Adrenal gland (tissue), 12 donors: ENCODE measurements around the gene BMP6. TPM values are rescaled to one million over a fixed set of nuclear protein-coding genes. Genes with fewer than 3 reads are reported as not detected.
A peak's percentile ranks its signal among the peaks of the same experiment; 100 is the strongest.

ENCODE experiments used
- DNase-seq, 7 donors: peaks; one replicate each; pipeline ENCODE4 v3.0.0-alpha.2; 2019 to 2020
- H3K27ac ChIP-seq, 5 donors: fragments of 200-600 bp; sonication (generic) in 4 of 5; 1 replicate in 3 of 5; 2 replicates in 2 of 5; pipeline versions ENCODE4 v1.5.1 to v1.8.0; 2016 to 2020; ENCODE audit warnings: mild to moderate bottlenecking in 1 of 5
- H3K27me3 ChIP-seq: fragments of 200-600 bp; 2 replicates; pipeline ENCODE4 v1.8.0; 2021
- H3K36me3 ChIP-seq, 2 donors: fragments of 200-600 bp; replicated peaks in 1 of 2; 1 replicate in 1 of 2; 2 replicates in 1 of 2; pipeline versions ENCODE4 v1.5.1 to v1.8.0; 2018 to 2022
- H3K4me1 ChIP-seq, 2 donors: fragments of 200-600 bp; replicated peaks in 1 of 2; 1 replicate in 1 of 2; 2 replicates in 1 of 2; pipeline versions ENCODE4 v1.5.1 to v1.8.0; 2018 to 2021
- H3K4me3 ChIP-seq, 4 donors: fragments of 200-600 bp; sonication (generic) in 3 of 4; one replicate each; pipeline ENCODE4 v1.5.1; 2016 to 2018
- H3K9me3 ChIP-seq, 3 donors: fragments of 200-600 bp; sonication (generic) in 1 of 3; replicated peaks in 1 of 3; 1 replicate in 2 of 3; 2 replicates in 1 of 3; pipeline versions ENCODE4 v1.5.1 to v1.8.0; 2016 to 2021
- POLR2A ChIP-seq, 2 donors: fragments of 450-650 bp; IDR thresholded peaks; one replicate each; pipeline ENCODE4 v1.6.1; 2017; ENCODE audit warnings: antibody characterized with exemption in 2 of 2, mild to moderate bottlenecking in 2 of 2, moderate library complexity in 1 of 2
- WGBS, 4 donors: extraction: QIAGEN DNeasy Blood & Tissue Kit in 2 of 4; methylation state at CpG; one replicate each; pipeline versions ENCODE4 v1.1.5 to v1.1.7; 2013 to 2017; 5-methylcytosine and 5-hydroxymethylcytosine counted together
- intact Hi-C, 2 donors: fragments of 100-400 bp; cut with DNase I; formaldehyde crosslinking; loops; one replicate each; pipeline versions ENCODE4 v1.14.1 to v1.15.0; 2022 to 2023
- polyA plus RNA-seq, 3 donors: library from polyadenylated mRNA; stranded (reverse); fragments of 200-250 nt in 2 of 3; fragments of 350-450 nt in 1 of 3; fragmentation: Illumina TruSeq in 1 of 3; extraction: RNeasy Lipid Tissue Mini Kit (QIAGEN cat#74804) in 1 of 3; gene quantifications; one replicate each; pipeline ENCODE4 v1.2.3, GENCODE V29; 2013 to 2014
- total RNA-seq, 9 donors: library from RNA; depleted of rRNA in 4 of 9; stranded (reverse); fragments of >200 nt in 4 of 9; fragments of 120-200 nt in 1 of 9; fragmentation: NEBNext Ultra II Directional in 1 of 9; extraction: Animal tissue kit (Norgen Biotek cat#: 25700) in 1 of 9; gene quantifications; one replicate each; pipeline versions ENCODE4 v1.1.0 to v1.2.4, GENCODE V29; 2013 to 2023
- TF ChIP-seq, protein P1 (sequence below), 6 experiments: fragments of 450-650 bp in 4 of 6; fragments of 200-600 bp in 2 of 6; sonication (generic) in 1 of 6; IDR thresholded peaks; 1 replicate in 5 of 6; 2 replicates in 1 of 6; pipeline versions ENCODE4 v1.5.1 to v1.8.0; 2016 to 2021; ENCODE audit warnings: antibody characterized with exemption in 6 of 6, mild to moderate bottlenecking in 2 of 6, moderate library complexity in 1 of 6
- donor health status: healthy with polysubstance abuse.
- donor health status: Bipolar disorder and iron deficiency.
- donor health status: DM: yes; HTN: yes; CAD: no.
- donor health status: DM: no; HTN: no; CAD: no.
- donor health status: DM: no; HTN: no; CAD: no.
- donor health status: DM: yes; HTN: yes; CAD: no.

BMP6 gene
- total and polyA plus RNA-seq, 12 donors, result 1.4 to 17.0 (median 4.2) TPM

DNA sequence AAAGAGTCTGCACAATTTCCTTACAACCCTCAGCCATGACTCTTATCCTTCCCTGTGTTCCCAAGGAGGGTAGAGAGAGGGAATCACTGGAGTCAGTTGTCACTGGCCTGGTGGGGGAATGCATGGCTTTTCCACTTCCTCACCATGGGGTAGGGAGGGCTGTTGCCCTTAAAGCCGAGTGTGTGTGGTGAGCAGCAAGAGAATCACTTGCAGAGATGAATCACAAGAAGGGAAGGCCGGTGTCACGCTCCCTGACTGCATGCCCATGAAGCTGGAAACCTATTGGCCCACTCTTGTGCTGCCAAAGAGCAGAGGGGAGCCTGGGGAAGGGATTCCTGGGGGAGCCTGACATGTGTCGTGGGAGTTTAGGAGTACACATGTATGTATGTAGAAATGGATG is 18.1 kb upstream of the BMP6 start:
- no peak overlapping the region for H3K4me3 ChIP-seq
- TF ChIP-seq POLR2A (IDR thresholded peaks at IDR 0.05), result no peak
- TF ChIP-seq, protein P1, sequence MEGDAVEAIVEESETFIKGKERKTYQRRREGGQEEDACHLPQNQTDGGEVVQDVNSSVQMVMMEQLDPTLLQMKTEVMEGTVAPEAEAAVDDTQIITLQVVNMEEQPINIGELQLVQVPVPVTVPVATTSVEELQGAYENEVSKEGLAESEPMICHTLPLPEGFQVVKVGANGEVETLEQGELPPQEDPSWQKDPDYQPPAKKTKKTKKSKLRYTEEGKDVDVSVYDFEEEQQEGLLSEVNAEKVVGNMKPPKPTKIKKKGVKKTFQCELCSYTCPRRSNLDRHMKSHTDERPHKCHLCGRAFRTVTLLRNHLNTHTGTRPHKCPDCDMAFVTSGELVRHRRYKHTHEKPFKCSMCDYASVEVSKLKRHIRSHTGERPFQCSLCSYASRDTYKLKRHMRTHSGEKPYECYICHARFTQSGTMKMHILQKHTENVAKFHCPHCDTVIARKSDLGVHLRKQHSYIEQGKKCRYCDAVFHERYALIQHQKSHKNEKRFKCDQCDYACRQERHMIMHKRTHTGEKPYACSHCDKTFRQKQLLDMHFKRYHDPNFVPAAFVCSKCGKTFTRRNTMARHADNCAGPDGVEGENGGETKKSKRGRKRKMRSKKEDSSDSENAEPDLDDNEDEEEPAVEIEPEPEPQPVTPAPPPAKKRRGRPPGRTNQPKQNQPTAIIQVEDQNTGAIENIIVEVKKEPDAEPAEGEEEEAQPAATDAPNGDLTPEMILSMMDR (IDR thresholded peaks at IDR 0.05), result no peak
- intact Hi-C loops, result no loop called here
- no peak for DNase-seq
- 82 to 91% (median 89%) methylated on average over 4 of the region's 4 CpGs for WGBS, 4 donors
- no peaks in the 10 kb centered on the region for H3K4me1 ChIP-seq
- H3K27ac ChIP-seq, result no peak overlapping the region
- H3K36me3 ChIP-seq, result no peaks in the 10 kb centered on the region
- no peaks in the 10 kb centered on the region for H3K27me3 ChIP-seq
- H3K9me3 ChIP-seq, result no peaks in the 10 kb centered on the region

DNA sequence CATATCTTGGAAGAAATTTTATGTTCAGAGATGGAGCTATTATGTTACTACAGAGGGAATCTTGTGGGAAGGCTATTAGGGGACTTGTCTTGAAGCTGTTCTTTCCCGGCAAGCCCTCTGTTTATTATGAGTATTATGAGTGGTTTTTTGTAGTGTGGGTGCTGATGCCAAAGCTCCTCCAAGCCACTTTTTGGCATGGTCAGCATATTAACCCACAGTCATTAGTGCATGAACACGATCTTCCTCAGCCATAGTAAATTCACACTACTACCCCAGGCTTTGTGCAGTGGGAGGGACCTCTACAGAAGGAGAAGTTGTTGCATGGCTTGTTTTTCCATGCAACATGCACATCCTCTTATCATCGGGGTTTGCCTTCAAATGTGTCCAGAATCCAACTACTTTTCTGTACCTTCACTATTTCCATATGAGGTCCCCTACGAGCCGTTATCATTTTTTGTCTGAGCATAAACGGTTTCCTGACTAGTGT is 6.5 kb upstream of the BMP6 start:
- H3K27me3 ChIP-seq, result peaks cover 6% of the 10 kb centered on the region
- H3K36me3 ChIP-seq, result no peaks in the 10 kb centered on the region
- intact Hi-C loops, result no loop called here
- no peak for DNase-seq
- H3K4me3 ChIP-seq, result no peak overlapping the region
- no peak for TF ChIP-seq POLR2A (IDR thresholded peaks at IDR 0.05)
- TF ChIP-seq, protein P1 (IDR thresholded peaks at IDR 0.05), result no peak
- WGBS, 4 donors, result 66 to 74% (median 72%) methylated on average over 6 of the region's 6 CpGs
- no peak overlapping the region for H3K27ac ChIP-seq
- no peaks in the 10 kb centered on the region for H3K9me3 ChIP-seq
- no peaks in the 10 kb centered on the region for H3K4me1 ChIP-seq

- no peak overlapping the region for H3K27ac ChIP-seq
- no peak for DNase-seq
- 92 to 96% (median 95%) methylated on average over 2 of the region's 2 CpGs for WGBS, 4 donors
- peaks cover 0 to under 1% of the 10 kb centered on the region in 2 donors for H3K4me1 ChIP-seq
- intact Hi-C loops, result loop anchor here (5.0 to 10.0 kb wide), 4 partner anchors 134 to 337 kb away; no protein-coding TSS in a partner anchor
- no peak for TF ChIP-seq POLR2A (IDR thresholded peaks at IDR 0.05)
- TF ChIP-seq, protein P1 (IDR thresholded peaks at IDR 0.05), result no peak
- H3K9me3 ChIP-seq, result no peaks in the 10 kb centered on the region
- peaks cover 6% of the 10 kb centered on the region for H3K27me3 ChIP-seq
- H3K36me3 ChIP-seq, result no peaks in the 10 kb centered on the region
- no peak overlapping the region for H3K4me3 ChIP-seq
These were observed 5.6 kb upstream of the BMP6 start for GRCh38 chr6:7720346-7720745.

- peaks cover 5 to 12% of the 10 kb centered on the region in 2 donors for H3K4me1 ChIP-seq
- H3K4me3 ChIP-seq, result no peak overlapping the region
- intact Hi-C loops, result loop anchor here (5.0 to 10.0 kb wide), 4 partner anchors 133 to 336 kb away; no protein-coding TSS in a partner anchor
- H3K9me3 ChIP-seq, result no peaks in the 10 kb centered on the region
- no peaks in the 10 kb centered on the region for H3K36me3 ChIP-seq
- peaks cover 6% of the 10 kb centered on the region for H3K27me3 ChIP-seq
- TF ChIP-seq, protein P1 (IDR thresholded peaks at IDR 0.05), result peak; percentile 13 to 60 (median 42)
- no peak for TF ChIP-seq POLR2A (IDR thresholded peaks at IDR 0.05)
- H3K27ac ChIP-seq, result no peak overlapping the region
- no peak for DNase-seq
- WGBS, 4 donors, result 22 to 27% (median 23%) methylated on average over 3 of the region's 3 CpGs
These were observed 4.2 kb upstream of the BMP6 start for GRCh38 chr6:7721649-7722048.
